ENCODE measurements around the gene PPP2R5E.

- TF ChIP-seq CTCF (IDR thresholded peaks at IDR 0.05; ENCODE audit: poor library complexity), result no peak
- no peak for TF ChIP-seq EZH2 (IDR thresholded peaks at IDR 0.05; ENCODE audit: borderline replicate concordance)
Observed at GRCh38 chr14:63344336-63344735, 198.8 kb downstream of the PPP2R5E start.
